H1 (cell line): ENCODE measurements around the gene POU2F1.

Experiments
- HDAC6 ChIP-seq: IDR thresholded peaks from one replicate; pipeline ENCODE4 v1.7.1; 2012; ENCODE audit warnings: low read depth, mild to moderate bottlenecking, inconsistent platforms, low read length, moderate library complexity
- KDM4A ChIP-seq: IDR thresholded peaks from one replicate; pipeline ENCODE4 v1.7.1; 2012; ENCODE audit warnings: low read depth, mild to moderate bottlenecking, moderate library complexity, low read length, inconsistent platforms; ENCODE audit not compliant: severe bottlenecking
- POLR2A ChIP-seq, 2 experiments: IDR thresholded peaks; 1 replicate in 1 of 2; 2 replicates in 1 of 2; pipeline ENCODE4 v1.6.1; 2011; ENCODE audit warnings: low read depth in 2 of 2, low read length in 2 of 2, mild to moderate bottlenecking in 2 of 2; ENCODE audit errors: control extremely low read depth in 1 of 2
- YY1 ChIP-seq: IDR thresholded peaks from 2 replicates; pipeline ENCODE4 v1.6.1; 2011; ENCODE audit warnings: low read depth, mild to moderate bottlenecking, low read length

GRCh38 chr1:167463080-167463479 is 242.4 kb downstream of the POU2F1 start:
- TF ChIP-seq YY1 (no peak), KDM4A (no peak), POLR2A (IDR thresholded peaks at IDR 0.05; ENCODE audit: control extremely low read depth in 1 of 2, low read depth in 2 of 2, low read length in 2 of 2) (no peak), HDAC6 (no peak)
